SK-N-SH (cell line): ENCODE results near the gene ASB17. TPM values are rescaled to one million over a fixed set of nuclear protein-coding genes. Genes with fewer than 3 reads are reported as not detected.

ENCODE experiments used
- CTCF ChIA-PET: fragments of 300-600, 350-600 bp; formaldehyde crosslinking; extraction: SDS; loops from one replicate; lab custom pipeline; 2021; lab: Yijun Ruan, JAX
- POLR2A ChIA-PET: fragments of 350-600 bp; sonication (Branson Sonifier 250); formaldehyde crosslinking; extraction: SDS; loops from one replicate; lab custom pipeline; 2020; ENCODE audit warnings: antibody characterized with exemption, inconsistent platforms; lab: Yijun Ruan, JAX
- DNase-seq: peaks from one replicate; pipeline ENCODE4 v3.0.0; 2012
- H2AFZ ChIP-seq: fragments of 200-600 bp; sonication (generic); 2 replicates; pipeline ENCODE4 v1.8.1; 2016; ENCODE audit warnings: antibody characterized with exemption, mild to moderate bottlenecking, low read depth
- H3F3A ChIP-seq: fragments of 200-600 bp; sonication (generic); replicated peaks from 2 replicates; pipeline ENCODE3; 2016; ENCODE audit warnings: antibody characterized with exemption, mild to moderate bottlenecking; ENCODE audit not compliant: insufficient read depth
- H3K27ac ChIP-seq, 2 experiments: fragments of 200-500 bp in 1 of 2; fragments of 200-600 bp in 1 of 2; sonication (Bioruptor generic) in 1 of 2; sonication (generic), shearing (Covaris generic) in 1 of 2; 2 replicates each; pipeline versions ENCODE4 v1.5.1 to v1.6.1; 2014 to 2016; ENCODE audit warnings: low read depth in 2 of 2, inconsistent platforms in 1 of 2, low read length in 1 of 2, mild to moderate bottlenecking in 1 of 2, mixed read lengths in 1 of 2
- H3K27me3 ChIP-seq: fragments of 200-600 bp; sonication (generic), shearing (Covaris generic); 2 replicates; pipeline ENCODE4 v1.6.1; 2016; ENCODE audit warnings: mixed run types; ENCODE audit not compliant: insufficient read depth
- H3K36me3 ChIP-seq, 2 experiments: fragments of 200-500 bp in 1 of 2; fragments of 200-600 bp in 1 of 2; sonication (Bioruptor generic) in 1 of 2; sonication (generic) in 1 of 2; replicated peaks in 1 of 2; 2 replicates each; pipeline versions ENCODE3 to v1.5.1; 2014 to 2016; ENCODE audit warnings: low read length in 1 of 2, mild to moderate bottlenecking in 1 of 2; ENCODE audit not compliant: insufficient read depth in 2 of 2, control insufficient read depth in 1 of 2
- H3K4me1 ChIP-seq, 2 experiments: fragments of 200-500 bp in 1 of 2; fragments of 200-600 bp in 1 of 2; sonication (Bioruptor generic) in 1 of 2; sonication (generic), shearing (Covaris generic) in 1 of 2; 2 replicates each; pipeline versions ENCODE4 v1.5.1 to v1.6.1; 2014 to 2016; ENCODE audit warnings: low read depth in 1 of 2, low read length in 1 of 2, mixed run types in 1 of 2; ENCODE audit not compliant: insufficient read depth in 2 of 2, control insufficient read depth in 1 of 2
- H3K4me2 ChIP-seq: fragments of 200-600 bp; sonication (generic), shearing (Covaris generic); 2 replicates; pipeline ENCODE4 v1.6.1; 2017; ENCODE audit warnings: mixed run types
- H3K4me3 ChIP-seq, 2 experiments: fragments of 200-500 bp in 1 of 2; fragments of 200-600 bp in 1 of 2; sonication (Bioruptor generic) in 1 of 2; sonication (generic), shearing (Covaris generic) in 1 of 2; 2 replicates each; pipeline versions ENCODE4 v1.5.1 to v1.8.1; 2014 to 2016; ENCODE audit warnings: low read depth in 2 of 2, inconsistent platforms in 1 of 2, low read length in 1 of 2, mild to moderate bottlenecking in 1 of 2, mixed read lengths in 1 of 2, moderate library complexity in 1 of 2
- H3K79me2 ChIP-seq: fragments of 200-600 bp; sonication (generic); 2 replicates; pipeline ENCODE4 v1.8.1; 2017; ENCODE audit warnings: mild to moderate bottlenecking; ENCODE audit not compliant: insufficient read depth
- H3K9ac ChIP-seq: fragments of 200-600 bp; sonication (generic); 2 replicates; pipeline ENCODE4 v1.6.1; 2017; ENCODE audit warnings: mixed run types
- H3K9me2 ChIP-seq: fragments of 200-600 bp; sonication (generic); 2 replicates; pipeline ENCODE4 v1.6.1; 2017; ENCODE audit warnings: mixed run types
- H3K9me3 ChIP-seq: fragments of 200-600 bp; sonication (generic); 2 replicates; pipeline ENCODE4 v1.6.1; 2017; ENCODE audit warnings: mixed run types, mild to moderate bottlenecking, moderate library complexity
- H4K20me1 ChIP-seq: fragments of 200-600 bp; sonication (generic); 2 replicates; pipeline ENCODE4 v1.6.1; 2017; ENCODE audit warnings: mild to moderate bottlenecking, mixed run types; ENCODE audit not compliant: insufficient read depth
- CHD2 ChIP-seq: fragments of 150-350 bp; IDR thresholded peaks from 2 replicates; pipeline ENCODE4 v1.6.1; 2018; ENCODE audit warnings: low read length; ENCODE audit not compliant: partially characterized antibody
- ELF1 ChIP-seq: IDR thresholded peaks from 2 replicates; pipeline ENCODE4 v1.4.0; 2012
- FOSL2 ChIP-seq: IDR thresholded peaks from 2 replicates; pipeline ENCODE4 v1.4.0; 2012; ENCODE audit warnings: low read depth, mild to moderate bottlenecking, moderate library complexity, borderline replicate concordance
- FOXJ3 ChIP-seq: sonication (generic); formaldehyde crosslinking; IDR thresholded peaks from 2 replicates; pipeline ENCODE4 v1.5.1; 2020; ENCODE audit warnings: mild to moderate bottlenecking, missing genetic modification reagents
- FOXM1 ChIP-seq: IDR thresholded peaks from 2 replicates; pipeline ENCODE4 v1.4.0; 2012; ENCODE audit warnings: low read depth, mild to moderate bottlenecking
- GATA2 ChIP-seq: sonication (generic); formaldehyde crosslinking; IDR thresholded peaks from 2 replicates; pipeline ENCODE4 v1.5.0; 2020; ENCODE audit warnings: mild to moderate bottlenecking, missing genetic modification reagents
- JUND ChIP-seq: IDR thresholded peaks from 2 replicates; pipeline ENCODE4 v1.4.0; 2012
- MEF2A ChIP-seq: IDR thresholded peaks from 2 replicates; pipeline ENCODE4 v1.4.0; 2012; ENCODE audit warnings: low read depth, borderline replicate concordance
- MXI1 ChIP-seq: IDR thresholded peaks from 2 replicates; pipeline ENCODE4 v1.6.1; 2012; ENCODE audit warnings: mild to moderate bottlenecking, low read depth, low read length, improper control_type of control experiment
- NRF1 ChIP-seq: IDR thresholded peaks from 2 replicates; pipeline ENCODE4 v1.6.1; 2012; ENCODE audit warnings: low read depth, mild to moderate bottlenecking, low read length
- POLR2AphosphoS5 ChIP-seq: IDR thresholded peaks from 2 replicates; pipeline ENCODE4 v1.6.1; 2012; ENCODE audit warnings: low read depth, low read length
- RAD21 ChIP-seq: IDR thresholded peaks from 2 replicates; pipeline ENCODE4 v1.6.1; 2012; ENCODE audit warnings: mild to moderate bottlenecking, low read length
- RCOR1 ChIP-seq: fragments of 150-350 bp; IDR thresholded peaks from 2 replicates; pipeline ENCODE4 v1.6.1; 2017; ENCODE audit warnings: antibody characterized with exemption, low read length
- RFX5 ChIP-seq: IDR thresholded peaks from 2 replicates; pipeline ENCODE4 v1.6.1; 2012; ENCODE audit warnings: mild to moderate bottlenecking, improper control_type of control experiment, low read length
- SIN3A ChIP-seq: IDR thresholded peaks from 2 replicates; pipeline ENCODE4 v1.6.1; 2012; ENCODE audit warnings: low read depth, mild to moderate bottlenecking, low read length, moderate library complexity, borderline replicate concordance
- SMC3 ChIP-seq: IDR thresholded peaks from 2 replicates; pipeline ENCODE4 v1.6.1; 2012; ENCODE audit warnings: low read depth, low read length, improper control_type of control experiment
- TAF1 ChIP-seq: IDR thresholded peaks from 2 replicates; pipeline ENCODE4 v1.6.1; 2012; ENCODE audit warnings: low read depth, mild to moderate bottlenecking, low read length, moderate library complexity, borderline replicate concordance
- YY1 ChIP-seq: IDR thresholded peaks from 2 replicates; pipeline ENCODE4 v1.4.0; 2012; ENCODE audit warnings: low read depth, mild to moderate bottlenecking
- WGBS: methylation state at CpG from one replicate; pipeline ENCODE4 v1.1.6; 2017; ENCODE audit warnings: low lambda C conversion rate; 5-methylcytosine and 5-hydroxymethylcytosine counted together
- polyA plus RNA-seq, 3 experiments: library from polyadenylated mRNA; depleted of rRNA; stranded (reverse); fragments of >200 nt; gene quantifications; 2 replicates each; pipeline ENCODE4 v1.2.3, GENCODE V29; 2012
- TF ChIP-seq, protein P1 (sequence below): IDR thresholded peaks from 2 replicates; pipeline ENCODE4 v1.4.0; 2012; ENCODE audit warnings: low read depth, borderline replicate concordance
- TF ChIP-seq, protein P2 (sequence below): fragments of 150-350 bp; IDR thresholded peaks from 2 replicates; pipeline ENCODE4 v1.6.1; 2016; ENCODE audit warnings: mild to moderate bottlenecking, low read depth, low read length
- TF ChIP-seq, protein P3 (sequence below): fragments of 150-350 bp; IDR thresholded peaks from 2 replicates; pipeline ENCODE4 v1.6.1; 2017; ENCODE audit warnings: antibody characterized with exemption, low read length, low read depth, borderline replicate concordance
- TF ChIP-seq, protein P4 (sequence below): fragments of 200-600 bp; sonication (generic); IDR thresholded peaks from 2 replicates; pipeline ENCODE4 v1.6.1; 2017; ENCODE audit warnings: antibody characterized with exemption, mild to moderate bottlenecking, moderate library complexity

Gene ASB17
- polyA plus RNA-seq, 1 of the 3 experiments (the other 2 are of a cell fraction), result not detected

GRCh38 chr1:75916834-75917233 lies 15.4 kb downstream of the ASB17 start:
- no peak for DNase-seq
- Histone ChIP-seq H3K4me1 (no peaks in the 10 kb centered on the region), H3F3A (no peaks in the 10 kb centered on the region), H3K9me2 (no peaks in the 10 kb centered on the region), H4K20me1 (no peaks in the 10 kb centered on the region), H3K27me3 (no peaks in the 10 kb centered on the region), H3K9me3 (no peaks in the 10 kb centered on the region), H3K36me3 (no peaks in the 10 kb centered on the region), H3K27ac (no peak overlapping the region), H2AFZ (no peak overlapping the region), H3K79me2 (no peaks in the 10 kb centered on the region), H3K4me3 (no peak overlapping the region), H3K9ac (no peak overlapping the region), H3K4me2 (no peak overlapping the region)
- POLR2A ChIA-PET, result no interaction called here
- TF ChIP-seq TAF1 (no peak), POLR2AphosphoS5 (no peak), GATA2 (CRISPR knock-in tag) (no peak), RCOR1 (no peak), CHD2 (no peak), ELF1 (no peak), FOXJ3 (CRISPR knock-in tag) (no peak), FOSL2 (no peak), SMC3 (no peak), JUND (no peak), YY1 (no peak)
- TF ChIP-seq, protein P1, sequence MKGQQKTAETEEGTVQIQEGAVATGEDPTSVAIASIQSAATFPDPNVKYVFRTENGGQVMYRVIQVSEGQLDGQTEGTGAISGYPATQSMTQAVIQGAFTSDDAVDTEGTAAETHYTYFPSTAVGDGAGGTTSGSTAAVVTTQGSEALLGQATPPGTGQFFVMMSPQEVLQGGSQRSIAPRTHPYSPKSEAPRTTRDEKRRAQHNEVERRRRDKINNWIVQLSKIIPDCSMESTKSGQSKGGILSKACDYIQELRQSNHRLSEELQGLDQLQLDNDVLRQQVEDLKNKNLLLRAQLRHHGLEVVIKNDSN, result no peak
- TF ChIP-seq, protein P2, sequence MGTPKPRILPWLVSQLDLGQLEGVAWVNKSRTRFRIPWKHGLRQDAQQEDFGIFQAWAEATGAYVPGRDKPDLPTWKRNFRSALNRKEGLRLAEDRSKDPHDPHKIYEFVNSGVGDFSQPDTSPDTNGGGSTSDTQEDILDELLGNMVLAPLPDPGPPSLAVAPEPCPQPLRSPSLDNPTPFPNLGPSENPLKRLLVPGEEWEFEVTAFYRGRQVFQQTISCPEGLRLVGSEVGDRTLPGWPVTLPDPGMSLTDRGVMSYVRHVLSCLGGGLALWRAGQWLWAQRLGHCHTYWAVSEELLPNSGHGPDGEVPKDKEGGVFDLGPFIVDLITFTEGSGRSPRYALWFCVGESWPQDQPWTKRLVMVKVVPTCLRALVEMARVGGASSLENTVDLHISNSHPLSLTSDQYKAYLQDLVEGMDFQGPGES, result no peak
- CTCF ChIA-PET, result interaction anchor here (1.9 to 2.1 kb wide), 2 partner anchors 8 to 1210 kb away, joined by 6 to 7 read pairs; no protein-coding TSS in a partner anchor
- 59% methylated on average over 2 of the region's 2 CpGs for WGBS

- no peaks in the 10 kb centered on the region for H3K9me2 ChIP-seq
- DNase-seq, result peak; percentile 29
- no peak overlapping the region for H3K9ac ChIP-seq
- 48% methylated on average over 2 of the region's 2 CpGs for WGBS
- no peaks in the 10 kb centered on the region; a peak in 2 of 4 replicates for H3K4me1 ChIP-seq
- H3K4me2 ChIP-seq, result no peak overlapping the region
- no peak overlapping the region for H3K27ac ChIP-seq
- no peak overlapping the region for H2AFZ ChIP-seq
- POLR2A ChIA-PET, result no interaction called here
- H4K20me1 ChIP-seq, result no peaks in the 10 kb centered on the region
- CTCF ChIA-PET, result interaction anchor here (0.6 to 1.7 kb wide), 27 partner anchors 9 to 1624 kb away, joined by 3 to 11 read pairs (median 4); no protein-coding TSS in a partner anchor
- no peaks in the 10 kb centered on the region for H3K79me2 ChIP-seq
- H3K4me3 ChIP-seq, result no peak overlapping the region
- H3K9me3 ChIP-seq, result no peaks in the 10 kb centered on the region
- H3K27me3 ChIP-seq, result no peaks in the 10 kb centered on the region
- TF ChIP-seq FOXJ3 (CRISPR knock-in tag) (no peak), RAD21 (peak; percentile 83), MEF2A (no peak), SMC3 (peak; percentile 74), NRF1 (no peak), FOXM1 (no peak), GATA2 (CRISPR knock-in tag) (no peak), SIN3A (no peak), MXI1 (no peak), RFX5 (no peak)
- TF ChIP-seq, protein P3, sequence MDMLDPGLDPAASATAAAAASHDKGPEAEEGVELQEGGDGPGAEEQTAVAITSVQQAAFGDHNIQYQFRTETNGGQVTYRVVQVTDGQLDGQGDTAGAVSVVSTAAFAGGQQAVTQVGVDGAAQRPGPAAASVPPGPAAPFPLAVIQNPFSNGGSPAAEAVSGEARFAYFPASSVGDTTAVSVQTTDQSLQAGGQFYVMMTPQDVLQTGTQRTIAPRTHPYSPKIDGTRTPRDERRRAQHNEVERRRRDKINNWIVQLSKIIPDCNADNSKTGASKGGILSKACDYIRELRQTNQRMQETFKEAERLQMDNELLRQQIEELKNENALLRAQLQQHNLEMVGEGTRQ, result no peak
- TF ChIP-seq, protein P4, sequence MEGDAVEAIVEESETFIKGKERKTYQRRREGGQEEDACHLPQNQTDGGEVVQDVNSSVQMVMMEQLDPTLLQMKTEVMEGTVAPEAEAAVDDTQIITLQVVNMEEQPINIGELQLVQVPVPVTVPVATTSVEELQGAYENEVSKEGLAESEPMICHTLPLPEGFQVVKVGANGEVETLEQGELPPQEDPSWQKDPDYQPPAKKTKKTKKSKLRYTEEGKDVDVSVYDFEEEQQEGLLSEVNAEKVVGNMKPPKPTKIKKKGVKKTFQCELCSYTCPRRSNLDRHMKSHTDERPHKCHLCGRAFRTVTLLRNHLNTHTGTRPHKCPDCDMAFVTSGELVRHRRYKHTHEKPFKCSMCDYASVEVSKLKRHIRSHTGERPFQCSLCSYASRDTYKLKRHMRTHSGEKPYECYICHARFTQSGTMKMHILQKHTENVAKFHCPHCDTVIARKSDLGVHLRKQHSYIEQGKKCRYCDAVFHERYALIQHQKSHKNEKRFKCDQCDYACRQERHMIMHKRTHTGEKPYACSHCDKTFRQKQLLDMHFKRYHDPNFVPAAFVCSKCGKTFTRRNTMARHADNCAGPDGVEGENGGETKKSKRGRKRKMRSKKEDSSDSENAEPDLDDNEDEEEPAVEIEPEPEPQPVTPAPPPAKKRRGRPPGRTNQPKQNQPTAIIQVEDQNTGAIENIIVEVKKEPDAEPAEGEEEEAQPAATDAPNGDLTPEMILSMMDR, result peak; percentile 71
- no peaks in the 10 kb centered on the region for H3F3A ChIP-seq
- no peaks in the 10 kb centered on the region for H3K36me3 ChIP-seq
These were observed 23.5 kb downstream of the ASB17 start for GRCh38 chr1:75908717-75909152.
